HEK293 (cell line): ENCODE data around the gene HRH4.

Experiments
- BCL11A ChIP-seq: fragments of 450-650 bp; formaldehyde crosslinking; IDR thresholded peaks from 2 replicates; pipeline ENCODE4 v1.5.1; 2016; ENCODE audit warnings: low read depth, missing biosample characterization, missing genetic modification characterization
- GLI2 ChIP-seq: fragments of 450-650 bp; formaldehyde crosslinking; IDR thresholded peaks from 2 replicates; pipeline ENCODE4; 2017; ENCODE audit warnings: missing biosample characterization, missing genetic modification characterization, low read depth, borderline replicate concordance
- GLIS2 ChIP-seq: fragments of 450-650 bp; formaldehyde crosslinking; IDR thresholded peaks from 2 replicates; pipeline ENCODE4 v1.5.1; 2016; ENCODE audit warnings: missing biosample characterization, missing genetic modification characterization
- HOXA7 ChIP-seq: sonication (generic); formaldehyde crosslinking; IDR thresholded peaks from 2 replicates; pipeline ENCODE4 v1.8.1; 2022; ENCODE audit warnings: missing genetic modification reagents, borderline replicate concordance
- MZF1 ChIP-seq: fragments of 450-650 bp; formaldehyde crosslinking; IDR thresholded peaks from 2 replicates; pipeline ENCODE4 v1.5.1; 2017; ENCODE audit warnings: missing biosample characterization, missing genetic modification characterization, borderline replicate concordance
- PATZ1 ChIP-seq: fragments of 450-650 bp; formaldehyde crosslinking; IDR thresholded peaks from 2 replicates; pipeline ENCODE4 v1.5.1; 2016; ENCODE audit warnings: missing biosample characterization, missing genetic modification characterization
- ZBTB6 ChIP-seq: fragments of 450-650 bp; formaldehyde crosslinking; IDR thresholded peaks from 2 replicates; pipeline ENCODE4 v1.5.1; 2017; ENCODE audit warnings: missing biosample characterization, missing genetic modification characterization
- ZNF10 ChIP-seq: fragments of 450-650 bp; formaldehyde crosslinking; IDR thresholded peaks from 2 replicates; pipeline ENCODE4 v1.5.1; 2017; ENCODE audit warnings: missing biosample characterization, missing genetic modification characterization
- ZNF211 ChIP-seq: fragments of 450-650 bp; formaldehyde crosslinking; IDR thresholded peaks from 2 replicates; pipeline ENCODE4 v1.5.1; 2016; ENCODE audit warnings: low read depth, missing biosample characterization, missing genetic modification characterization
- ZNF223 ChIP-seq: fragments of 450-650 bp; formaldehyde crosslinking; IDR thresholded peaks from 2 replicates; pipeline ENCODE4 v1.5.1; 2016; ENCODE audit warnings: missing biosample characterization, missing genetic modification characterization
- ZNF335 ChIP-seq: fragments of 450-650 bp; formaldehyde crosslinking; conservative IDR thresholded peaks from 2 replicates; pipeline ENCODE4 v1.5.1; 2016; ENCODE audit warnings: missing biosample characterization, missing genetic modification characterization
- ZNF366 ChIP-seq: fragments of 450-650 bp; formaldehyde crosslinking; conservative IDR thresholded peaks from 2 replicates; pipeline ENCODE4 v1.5.1; 2016; ENCODE audit warnings: missing biosample characterization, missing genetic modification characterization
- ZNF394 ChIP-seq: fragments of 450-650 bp; formaldehyde crosslinking; IDR thresholded peaks from 2 replicates; pipeline ENCODE4 v1.5.1; 2016; ENCODE audit warnings: missing biosample characterization, missing genetic modification characterization, mild to moderate bottlenecking, moderate library complexity, borderline replicate concordance
- ZNF596 ChIP-seq: fragments of 450-650 bp; IDR thresholded peaks from 2 replicates; pipeline ENCODE4 v1.5.0; 2018; ENCODE audit warnings: missing biosample characterization, mild to moderate bottlenecking, missing genetic modification characterization, moderate library complexity
- ZNF600 ChIP-seq: fragments of 450-650 bp; formaldehyde crosslinking; IDR thresholded peaks from 2 replicates; pipeline ENCODE4 v1.5.1; 2016; ENCODE audit warnings: missing biosample characterization, missing genetic modification characterization
- ZNF621 ChIP-seq: fragments of 450-650 bp; formaldehyde crosslinking; IDR thresholded peaks from 2 replicates; pipeline ENCODE4 v1.5.1; 2017; ENCODE audit warnings: missing biosample characterization, missing genetic modification characterization
- ZNF626 ChIP-seq: fragments of 450-650 bp; sonication (Bioruptor Pico); formaldehyde crosslinking; IDR thresholded peaks from 2 replicates; pipeline ENCODE4 v1.5.1; 2018; ENCODE audit warnings: missing biosample characterization, missing genetic modification characterization, inconsistent platforms
- ZSCAN23 ChIP-seq: fragments of 450-650 bp; formaldehyde crosslinking; IDR thresholded peaks from 2 replicates; pipeline ENCODE4 v1.5.1; 2016; ENCODE audit warnings: missing biosample characterization, missing genetic modification characterization
- ZSCAN30 ChIP-seq: fragments of 450-650 bp; IDR thresholded peaks from 2 replicates; pipeline ENCODE4 v1.5.1; 2018; ENCODE audit warnings: missing biosample characterization, mild to moderate bottlenecking, missing genetic modification characterization, moderate library complexity
- ZXDB ChIP-seq: fragments of 450-650 bp; formaldehyde crosslinking; IDR thresholded peaks from 2 replicates; pipeline ENCODE4 v1.5.1; 2016; ENCODE audit warnings: missing biosample characterization, missing genetic modification characterization
- TF ChIP-seq, protein P1 (sequence below): fragments of 450-650 bp; formaldehyde crosslinking; conservative IDR thresholded peaks from 2 replicates; pipeline ENCODE4 v1.5.1; 2016; ENCODE audit warnings: low read depth, missing biosample characterization, missing genetic modification characterization
- TF ChIP-seq, protein P2 (sequence below): fragments of 450-650 bp; formaldehyde crosslinking; IDR thresholded peaks from 2 replicates; pipeline ENCODE4 v1.5.1; 2016; ENCODE audit warnings: missing biosample characterization, missing genetic modification characterization
- TF ChIP-seq, protein P3 (sequence below): sonication (generic); formaldehyde crosslinking; IDR thresholded peaks from 2 replicates; pipeline ENCODE4 v1.8.1; 2022; ENCODE audit warnings: mild to moderate bottlenecking, moderate library complexity, missing genetic modification reagents
- TF ChIP-seq, protein P4 (sequence below): fragments of 450-650 bp; formaldehyde crosslinking; IDR thresholded peaks from 2 replicates; pipeline ENCODE4 v1.5.1; 2016; ENCODE audit warnings: missing biosample characterization, missing genetic modification characterization

HRH4 gene

GRCh38 chr18:24426398-24427294, 33.8 kb upstream of the HRH4 start, which contains the start of gene IMPACT (continued):
- TF ChIP-seq, protein P1, sequence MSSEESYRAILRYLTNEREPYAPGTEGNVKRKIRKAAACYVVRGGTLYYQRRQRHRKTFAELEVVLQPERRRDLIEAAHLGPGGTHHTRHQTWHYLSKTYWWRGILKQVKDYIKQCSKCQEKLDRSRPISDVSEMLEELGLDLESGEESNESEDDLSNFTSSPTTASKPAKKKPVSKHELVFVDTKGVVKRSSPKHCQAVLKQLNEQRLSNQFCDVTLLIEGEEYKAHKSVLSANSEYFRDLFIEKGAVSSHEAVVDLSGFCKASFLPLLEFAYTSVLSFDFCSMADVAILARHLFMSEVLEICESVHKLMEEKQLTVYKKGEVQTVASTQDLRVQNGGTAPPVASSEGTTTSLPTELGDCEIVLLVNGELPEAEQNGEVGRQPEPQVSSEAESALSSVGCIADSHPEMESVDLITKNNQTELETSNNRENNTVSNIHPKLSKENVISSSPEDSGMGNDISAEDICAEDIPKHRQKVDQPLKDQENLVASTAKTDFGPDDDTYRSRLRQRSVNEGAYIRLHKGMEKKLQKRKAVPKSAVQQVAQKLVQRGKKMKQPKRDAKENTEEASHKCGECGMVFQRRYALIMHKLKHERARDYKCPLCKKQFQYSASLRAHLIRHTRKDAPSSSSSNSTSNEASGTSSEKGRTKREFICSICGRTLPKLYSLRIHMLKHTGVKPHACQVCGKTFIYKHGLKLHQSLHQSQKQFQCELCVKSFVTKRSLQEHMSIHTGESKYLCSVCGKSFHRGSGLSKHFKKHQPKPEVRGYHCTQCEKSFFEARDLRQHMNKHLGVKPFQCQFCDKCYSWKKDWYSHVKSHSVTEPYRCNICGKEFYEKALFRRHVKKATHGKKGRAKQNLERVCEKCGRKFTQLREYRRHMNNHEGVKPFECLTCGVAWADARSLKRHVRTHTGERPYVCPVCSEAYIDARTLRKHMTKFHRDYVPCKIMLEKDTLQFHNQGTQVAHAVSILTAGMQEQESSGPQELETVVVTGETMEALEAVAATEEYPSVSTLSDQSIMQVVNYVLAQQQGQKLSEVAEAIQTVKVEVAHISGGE (tag by site-specific recombination): peak; percentile 95
- TF ChIP-seq GLI2 (tag by site-specific recombination) (no peak), ZNF10 (tag by site-specific recombination) (no peak), ZXDB (peak; percentile 86), ZNF600 (peak; percentile 78; the same call in 1 of the 2 replicates), ZNF223 (no peak), ZNF335 (tag by site-specific recombination) (peak; percentile 96), ZBTB6 (0 out of 2 replicates have a peak, but pooled peaks have one; percentile 29), ZNF621 (tag by site-specific recombination) (no peak), GLIS2 (tag by site-specific recombination) (peak; percentile 37; the same call in 1 of the 2 replicates), ZNF394 (peak; percentile 10; the same call in 1 of the 2 replicates), MZF1 (tag by site-specific recombination) (no peak), ZNF626 (0 out of 2 replicates have a peak, but pooled peaks have one; percentile 25), ZNF596 (tag by site-specific recombination) (0 out of 2 replicates have a peak, but pooled peaks have one; percentile 30), ZNF366 (tag by site-specific recombination) (no peak), ZSCAN23 (tag by site-specific recombination) (no peak), BCL11A (0 out of 2 replicates have a peak, but pooled peaks have one; percentile 16), ZSCAN30 (tag by site-specific recombination) (peak; percentile 97), PATZ1 (tag by site-specific recombination) (peak; percentile 95), HOXA7 (no peak), ZNF211 (tag by site-specific recombination) (0 out of 2 replicates have a peak, but pooled peaks have one; percentile 34)
- TF ChIP-seq, protein P2, sequence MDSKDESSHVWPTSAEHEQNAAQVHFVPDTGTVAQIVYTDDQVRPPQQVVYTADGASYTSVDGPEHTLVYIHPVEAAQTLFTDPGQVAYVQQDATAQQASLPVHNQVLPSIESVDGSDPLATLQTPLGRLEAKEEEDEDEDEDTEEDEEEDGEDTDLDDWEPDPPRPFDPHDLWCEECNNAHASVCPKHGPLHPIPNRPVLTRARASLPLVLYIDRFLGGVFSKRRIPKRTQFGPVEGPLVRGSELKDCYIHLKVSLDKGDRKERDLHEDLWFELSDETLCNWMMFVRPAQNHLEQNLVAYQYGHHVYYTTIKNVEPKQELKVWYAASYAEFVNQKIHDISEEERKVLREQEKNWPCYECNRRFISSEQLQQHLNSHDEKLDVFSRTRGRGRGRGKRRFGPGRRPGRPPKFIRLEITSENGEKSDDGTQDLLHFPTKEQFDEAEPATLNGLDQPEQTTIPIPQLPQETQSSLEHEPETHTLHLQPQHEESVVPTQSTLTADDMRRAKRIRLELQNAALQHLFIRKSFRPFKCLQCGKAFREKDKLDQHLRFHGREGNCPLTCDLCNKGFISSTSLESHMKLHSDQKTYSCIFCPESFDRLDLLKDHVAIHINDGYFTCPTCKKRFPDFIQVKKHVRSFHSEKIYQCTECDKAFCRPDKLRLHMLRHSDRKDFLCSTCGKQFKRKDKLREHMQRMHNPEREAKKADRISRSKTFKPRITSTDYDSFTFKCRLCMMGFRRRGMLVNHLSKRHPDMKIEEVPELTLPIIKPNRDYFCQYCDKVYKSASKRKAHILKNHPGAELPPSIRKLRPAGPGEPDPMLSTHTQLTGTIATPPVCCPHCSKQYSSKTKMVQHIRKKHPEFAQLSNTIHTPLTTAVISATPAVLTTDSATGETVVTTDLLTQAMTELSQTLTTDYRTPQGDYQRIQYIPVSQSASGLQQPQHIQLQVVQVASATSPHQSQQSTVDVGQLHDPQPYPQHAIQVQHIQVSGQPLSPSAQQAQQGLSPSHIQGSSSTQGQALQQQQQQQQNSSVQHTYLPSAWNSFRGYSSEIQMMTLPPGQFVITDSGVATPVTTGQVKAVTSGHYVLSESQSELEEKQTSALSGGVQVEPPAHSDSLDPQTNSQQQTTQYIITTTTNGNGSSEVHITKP (tag by site-specific recombination): peak; percentile 89
- TF ChIP-seq, protein P3, sequence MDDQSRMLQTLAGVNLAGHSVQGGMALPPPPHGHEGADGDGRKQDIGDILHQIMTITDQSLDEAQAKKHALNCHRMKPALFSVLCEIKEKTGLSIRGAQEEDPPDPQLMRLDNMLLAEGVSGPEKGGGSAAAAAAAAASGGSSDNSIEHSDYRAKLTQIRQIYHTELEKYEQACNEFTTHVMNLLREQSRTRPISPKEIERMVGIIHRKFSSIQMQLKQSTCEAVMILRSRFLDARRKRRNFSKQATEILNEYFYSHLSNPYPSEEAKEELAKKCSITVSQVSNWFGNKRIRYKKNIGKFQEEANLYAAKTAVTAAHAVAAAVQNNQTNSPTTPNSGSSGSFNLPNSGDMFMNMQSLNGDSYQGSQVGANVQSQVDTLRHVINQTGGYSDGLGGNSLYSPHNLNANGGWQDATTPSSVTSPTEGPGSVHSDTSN (CRISPR knock-in tag): no peak; the same call in 1 of the 2 replicates
- TF ChIP-seq, protein P4, sequence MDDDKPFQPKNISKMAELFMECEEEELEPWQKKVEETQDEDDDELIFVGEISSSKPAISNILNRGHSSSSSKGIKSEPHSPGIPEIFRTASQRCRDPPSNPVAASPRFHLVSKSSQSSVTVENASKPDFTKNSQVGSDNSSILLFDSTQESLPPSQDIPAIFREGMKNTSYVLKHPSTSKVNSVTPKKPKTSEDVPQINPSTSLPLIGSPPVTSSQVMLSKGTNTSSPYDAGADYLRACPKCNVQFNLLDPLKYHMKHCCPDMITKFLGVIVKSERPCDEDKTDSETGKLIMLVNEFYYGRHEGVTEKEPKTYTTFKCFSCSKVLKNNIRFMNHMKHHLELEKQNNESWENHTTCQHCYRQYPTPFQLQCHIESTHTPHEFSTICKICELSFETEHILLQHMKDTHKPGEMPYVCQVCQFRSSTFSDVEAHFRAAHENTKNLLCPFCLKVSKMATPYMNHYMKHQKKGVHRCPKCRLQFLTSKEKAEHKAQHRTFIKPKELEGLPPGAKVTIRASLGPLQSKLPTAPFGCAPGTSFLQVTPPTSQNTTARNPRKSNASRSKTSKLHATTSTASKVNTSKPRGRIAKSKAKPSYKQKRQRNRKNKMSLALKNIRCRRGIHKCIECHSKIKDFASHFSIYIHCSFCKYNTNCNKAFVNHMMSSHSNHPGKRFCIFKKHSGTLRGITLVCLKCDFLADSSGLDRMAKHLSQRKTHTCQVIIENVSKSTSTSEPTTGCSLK (tag by site-specific recombination): no peak
